ENCODE measurements around the gene CES2. TPM values are rescaled to one million over a fixed set of nuclear protein-coding genes. Genes with fewer than 3 reads are reported as not detected.
A peak's percentile ranks its signal among the peaks of the same experiment; 100 is the strongest.
"Not testable (repeated sequence)": the region's sequence is repeated elsewhere in the genome, so short reads cannot be mapped to it uniquely, and the experiment has no call there.

CES2 gene
- total RNA-seq, 1 donor from 2014 or later: 26.7 TPM

DNA sequence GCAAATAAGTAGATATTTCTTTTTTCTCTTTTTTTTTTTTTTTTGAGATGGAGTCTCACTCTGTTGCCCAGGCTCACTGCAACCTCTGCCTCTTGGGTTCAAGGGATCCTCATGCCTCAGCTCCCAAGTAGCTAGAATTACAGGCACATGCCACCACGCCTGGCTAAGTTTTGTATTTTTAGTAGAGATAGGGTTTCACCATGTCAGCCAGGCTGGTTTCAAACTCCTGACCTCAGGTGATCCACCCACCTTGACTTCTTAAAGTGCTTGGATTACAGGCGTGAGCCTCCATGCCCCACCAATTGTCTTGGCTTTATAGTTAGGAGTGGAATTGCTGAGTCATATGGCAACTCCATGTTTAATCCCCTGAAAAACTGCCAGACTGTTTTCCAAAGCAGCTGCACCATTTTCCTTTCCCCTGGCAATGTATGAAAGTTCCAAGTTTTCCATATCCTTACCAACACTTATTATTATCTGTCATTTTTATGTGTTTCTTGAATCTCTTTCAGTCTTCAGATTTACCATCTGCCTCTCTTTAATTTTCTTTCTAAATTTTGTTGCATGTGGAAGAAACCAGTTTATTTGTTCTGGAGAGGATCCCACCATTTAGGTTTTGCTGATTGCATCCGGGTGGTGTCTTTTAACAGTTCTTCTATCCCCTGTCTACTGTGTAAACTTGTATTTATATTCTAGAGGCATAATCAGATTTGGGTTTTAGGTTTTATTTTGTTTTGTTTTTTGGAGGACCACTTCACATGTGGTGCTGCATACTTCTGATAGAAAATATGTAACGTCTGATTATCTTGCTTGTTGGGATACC is 15.9 kb downstream of the CES2 start:
- no peak for TF ChIP-seq CTCF (IDR thresholded peaks at IDR 0.05; ENCODE audit: unreplicated experiment)
- no peak for DNase-seq (ENCODE audit: low spot score)
- H3K27ac Mint-ChIP-seq (ENCODE audit: unreplicated experiment): no peak overlapping the region
- no peaks in the 10 kb centered on the region for H3K27me3 Mint-ChIP-seq (ENCODE audit: unreplicated experiment)
- H3K9me3 Mint-ChIP-seq (ENCODE audit: unreplicated experiment): no peaks in the 10 kb centered on the region
- no peaks in the 10 kb centered on the region for H3K36me3 Mint-ChIP-seq (ENCODE audit: low read depth, unreplicated experiment)
- H3K4me1 Mint-ChIP-seq (ENCODE audit: unreplicated experiment): no peaks in the 10 kb centered on the region
- no peak overlapping the region for H3K4me3 Mint-ChIP-seq (ENCODE audit: unreplicated experiment)

GRCh38 chr16:66952430-66953110 is 17.3 kb downstream of the CES2 start:
- Mint-ChIP-seq H3K27me3 (ENCODE audit: unreplicated experiment) (no peaks in the 10 kb centered on the region), H3K9me3 (ENCODE audit: unreplicated experiment) (no peaks in the 10 kb centered on the region), H3K4me3 (ENCODE audit: unreplicated experiment) (no peak overlapping the region), H3K36me3 (ENCODE audit: low read depth, unreplicated experiment) (no peaks in the 10 kb centered on the region), H3K27ac (ENCODE audit: unreplicated experiment) (no peak overlapping the region), H3K4me1 (ENCODE audit: unreplicated experiment) (no peaks in the 10 kb centered on the region)
- TF ChIP-seq CTCF (IDR thresholded peaks at IDR 0.05; ENCODE audit: unreplicated experiment): no peak
- no peak for DNase-seq (ENCODE audit: low spot score)

- Mint-ChIP-seq H3K4me1 (ENCODE audit: unreplicated experiment) (no peaks in the 10 kb centered on the region), H3K4me3 (ENCODE audit: unreplicated experiment) (no peak overlapping the region), H3K27ac (ENCODE audit: unreplicated experiment) (no peak overlapping the region), H3K9me3 (ENCODE audit: unreplicated experiment) (no peaks in the 10 kb centered on the region), H3K36me3 (ENCODE audit: low read depth, unreplicated experiment) (no peaks in the 10 kb centered on the region), H3K27me3 (ENCODE audit: unreplicated experiment) (no peaks in the 10 kb centered on the region)
- no peak for TF ChIP-seq CTCF (IDR thresholded peaks at IDR 0.05; ENCODE audit: unreplicated experiment)
- DNase-seq (ENCODE audit: low spot score): no peak
These were observed 18.3 kb downstream of the CES2 start for GRCh38 chr16:66953462-66954096.

DNA sequence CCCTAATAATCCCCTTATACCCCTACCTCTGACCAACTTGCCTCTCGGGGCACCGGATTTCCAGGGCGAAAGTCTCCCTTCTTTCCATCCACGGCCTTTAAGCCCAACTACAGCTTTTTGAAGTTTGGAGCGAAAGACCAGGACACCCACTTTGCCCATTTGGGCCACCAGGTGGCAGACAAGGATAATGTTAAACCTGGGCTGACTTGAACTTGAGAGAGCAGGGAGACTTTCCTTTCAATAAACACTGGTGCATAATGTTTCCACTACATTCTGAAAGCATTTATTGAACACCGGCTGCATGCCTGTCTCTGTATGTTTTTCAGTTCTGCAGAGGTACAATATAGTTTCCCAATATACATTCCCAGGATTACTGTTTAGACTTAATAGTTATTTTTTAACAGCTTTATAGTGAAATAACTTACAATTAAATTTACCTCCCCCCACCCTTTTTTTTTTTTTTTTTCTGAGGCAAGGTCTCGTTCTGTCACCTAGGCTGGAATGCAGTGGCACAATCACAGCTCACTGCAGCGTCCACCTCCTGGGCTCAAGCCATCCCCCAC is 18.9 kb downstream of the CES2 start:
- H3K4me1 Mint-ChIP-seq (ENCODE audit: unreplicated experiment): no peaks in the 10 kb centered on the region
- no peaks in the 10 kb centered on the region for H3K9me3 Mint-ChIP-seq (ENCODE audit: unreplicated experiment)
- H3K27me3 Mint-ChIP-seq (ENCODE audit: unreplicated experiment): no peaks in the 10 kb centered on the region
- peak; percentile 86 for TF ChIP-seq CTCF (IDR thresholded peaks at IDR 0.05; ENCODE audit: unreplicated experiment)
- no peaks in the 10 kb centered on the region for H3K36me3 Mint-ChIP-seq (ENCODE audit: low read depth, unreplicated experiment)
- H3K27ac Mint-ChIP-seq (ENCODE audit: unreplicated experiment): no peak overlapping the region
- peak; percentile 79 for DNase-seq (ENCODE audit: low spot score)
- H3K4me3 Mint-ChIP-seq (ENCODE audit: unreplicated experiment): no peak overlapping the region

GRCh38 chr16:66955363-66956153 is 20.2 kb downstream of the CES2 start:
- not testable (repeated sequence) for H3K36me3 Mint-ChIP-seq (ENCODE audit: low read depth, unreplicated experiment); H3K4me3 Mint-ChIP-seq (ENCODE audit: unreplicated experiment); H3K27ac Mint-ChIP-seq (ENCODE audit: unreplicated experiment); H3K9me3 Mint-ChIP-seq (ENCODE audit: unreplicated experiment); H3K27me3 Mint-ChIP-seq (ENCODE audit: unreplicated experiment); DNase-seq (ENCODE audit: low spot score); H3K4me1 Mint-ChIP-seq (ENCODE audit: unreplicated experiment)

GRCh38 chr16:66956154-66956457 is 20.8 kb downstream of the CES2 start:
- H3K4me3 Mint-ChIP-seq (ENCODE audit: unreplicated experiment); H3K9me3 Mint-ChIP-seq (ENCODE audit: unreplicated experiment); H3K27ac Mint-ChIP-seq (ENCODE audit: unreplicated experiment); H3K4me1 Mint-ChIP-seq (ENCODE audit: unreplicated experiment); DNase-seq (ENCODE audit: low spot score); H3K27me3 Mint-ChIP-seq (ENCODE audit: unreplicated experiment); H3K36me3 Mint-ChIP-seq (ENCODE audit: low read depth, unreplicated experiment): not testable (repeated sequence)

Data from endothelial cell (in vitro differentiated cells).